Neural cell (in vitro differentiated cells): ENCODE results near the gene GPX3.

Experiments
- CTCF ChIP-seq: fragments of 450-650 bp; IDR thresholded peaks from 2 replicates; pipeline ENCODE4 v1.5.1; 2014; ENCODE audit warnings: antibody characterized with exemption, mild to moderate bottlenecking, moderate library complexity; ENCODE audit not compliant: poor library complexity, severe bottlenecking
- MXI1 ChIP-seq: fragments of 450-650 bp; conservative IDR thresholded peaks from 2 replicates; pipeline ENCODE4 v1.6.1; 2014; ENCODE audit warnings: antibody characterized with exemption, mild to moderate bottlenecking; ENCODE audit not compliant: poor library complexity, severe bottlenecking
- POLR2AphosphoS5 ChIP-seq: IDR thresholded peaks from 2 replicates; pipeline ENCODE4 v1.6.1; 2012
- RAD21 ChIP-seq: fragments of 450-650 bp; conservative IDR thresholded peaks from 2 replicates; pipeline ENCODE4 v1.6.1; 2014; ENCODE audit warnings: antibody characterized with exemption, mild to moderate bottlenecking, moderate library complexity

- TF ChIP-seq CTCF (no peak), MXI1 (no peak), RAD21 (no peak), POLR2AphosphoS5 (no peak)
Measured at GRCh38 chr5:151054709-151055108, 34.3 kb downstream of the GPX3 start.
